ENCODE results near the gene MACROD2.

GRCh38 chr20:14510341-14510740 is 515.0 kb downstream of the MACROD2 start:
- TF ChIP-seq CTCF (IDR thresholded peaks at IDR 0.05) = no peak
- no peak for TF ChIP-seq POLR2AphosphoS5 (IDR thresholded peaks at IDR 0.05)
